DMS79 (cell line): ENCODE data around the gene CDC25B.

ENCODE experiments used
- DNase-seq: peaks from one replicate; lab custom pipeline; 2025; lab: John Stamatoyannopoulos, UW

Gene CDC25B

GRCh38 chr20:3764659-3765058 lies 31.5 kb upstream of the CDC25B start:
- DNase-seq: no peak

- no peak for DNase-seq
Measured at GRCh38 chr20:3765171-3765882, 30.8 kb upstream of the CDC25B start.

- DNase-seq: no peak
Measured at GRCh38 chr20:3766422-3767109, 29.5 kb upstream of the CDC25B start.

- no peak for DNase-seq
Measured at GRCh38 chr20:3767110-3767426, 29.0 kb upstream of the CDC25B start.

- peak; percentile 87 for DNase-seq
Measured at GRCh38 chr20:3767427-3768341, 28.4 kb upstream of the CDC25B start, which contains the start of gene ADISSP. Gene ADISSP (minus strand): TSS chr20:3767753. CDS start chr20:3760100, 7,653 bp downstream.

- DNase-seq: peak; percentile 52
Measured at GRCh38 chr20:3768342-3769130, 27.6 kb upstream of the CDC25B start.

- no peak for DNase-seq
Measured at GRCh38 chr20:3771552-3772058, 24.5 kb upstream of the CDC25B start.

- no peak for DNase-seq
Measured at GRCh38 chr20:3775457-3776108, 20.5 kb upstream of the CDC25B start.

- no peak for DNase-seq
Measured at GRCh38 chr20:3777381-3777715, 18.8 kb upstream of the CDC25B start.

- DNase-seq: peak; percentile 46
Measured at GRCh38 chr20:3777716-3778629, 18.1 kb upstream of the CDC25B start.

- DNase-seq: no peak
Measured at GRCh38 chr20:3778976-3779375, 17.1 kb upstream of the CDC25B start.

- DNase-seq: peak; percentile 69
Measured at GRCh38 chr20:3781153-3781910, 14.8 kb upstream of the CDC25B start, which contains the start of gene SPEF1. Gene SPEF1 (minus strand): TSS chr20:3781448. CDS start chr20:3781287, 161 bp downstream.

GRCh38 chr20:3782597-3782996 lies 13.5 kb upstream of the CDC25B start:
- DNase-seq: no peak

- no peak for DNase-seq
Measured at GRCh38 chr20:3783068-3783489, 13.0 kb upstream of the CDC25B start.

GRCh38 chr20:3783511-3784195 lies 12.5 kb upstream of the CDC25B start:
- DNase-seq: no peak

- DNase-seq: no peak
Measured at GRCh38 chr20:3784216-3784853, 11.8 kb upstream of the CDC25B start.

GRCh38 chr20:3784863-3785239 lies 11.3 kb upstream of the CDC25B start:
- no peak for DNase-seq
